NCI-H1436 treated with DMSO at 0.1 percent for 48 hours (cell line): ENCODE measurements around the gene RPA1.

Source experiments
- DNase-seq: peaks from one replicate; lab custom pipeline; 2025; lab: John Stamatoyannopoulos, UW

The RPA1 gene

DNA sequence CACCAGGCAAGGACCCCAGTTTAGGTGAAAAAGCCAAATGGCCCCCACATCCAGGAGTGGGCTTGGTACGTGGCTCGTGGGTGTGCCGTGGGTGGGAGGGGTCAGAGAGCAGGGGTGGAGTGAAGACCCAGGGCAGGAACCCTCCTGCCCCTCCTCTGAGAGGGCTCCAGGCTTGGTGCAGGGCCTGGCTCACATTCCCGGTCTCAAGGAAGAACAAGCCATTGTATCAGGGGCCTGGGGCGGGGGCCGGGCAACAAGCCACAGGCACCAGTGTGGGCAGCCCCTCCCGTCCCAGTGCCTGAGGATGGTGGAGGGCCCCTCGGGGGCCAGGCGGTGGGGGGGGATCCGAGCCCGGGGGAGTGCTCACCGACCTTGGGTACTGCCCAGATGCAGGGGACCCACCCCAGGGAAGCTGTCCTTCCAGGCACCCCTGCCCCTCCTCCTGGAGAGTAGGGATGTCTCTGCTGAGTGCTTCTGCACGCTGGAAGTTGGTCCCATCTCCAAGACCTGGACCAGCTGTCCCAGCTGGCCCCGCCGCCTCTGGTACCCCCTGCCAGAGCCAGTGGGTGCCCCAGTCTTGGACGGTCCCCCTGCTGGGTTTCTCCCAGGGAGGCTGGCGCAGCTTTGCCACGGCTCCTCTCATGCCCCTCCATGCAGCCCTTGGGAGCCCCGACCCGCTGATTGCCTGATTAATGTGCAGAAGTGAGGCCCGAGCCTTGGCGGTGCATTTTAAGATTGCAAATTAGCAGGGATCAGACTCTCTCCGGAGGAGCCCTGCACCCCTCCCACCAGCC lies 111.7 kb downstream of the RPA1 start:
- no peak for DNase-seq

DNA sequence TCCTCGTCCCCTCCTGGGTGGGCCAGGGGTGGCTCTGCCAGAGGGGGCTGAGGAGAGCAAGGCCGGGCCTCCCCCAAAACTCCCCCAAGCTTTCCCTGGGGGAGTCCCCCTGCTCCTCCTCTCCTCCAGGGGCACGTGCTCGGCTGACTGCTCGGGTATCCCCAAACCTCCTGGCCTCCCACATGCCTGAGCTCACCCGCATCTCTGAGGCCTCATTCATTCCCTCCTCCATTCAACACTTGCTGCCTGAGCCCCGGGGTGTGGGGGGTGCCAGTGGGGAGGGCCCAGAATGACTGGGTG lies 112.2 kb downstream of the RPA1 start:
- DNase-seq, result no peak

DNA sequence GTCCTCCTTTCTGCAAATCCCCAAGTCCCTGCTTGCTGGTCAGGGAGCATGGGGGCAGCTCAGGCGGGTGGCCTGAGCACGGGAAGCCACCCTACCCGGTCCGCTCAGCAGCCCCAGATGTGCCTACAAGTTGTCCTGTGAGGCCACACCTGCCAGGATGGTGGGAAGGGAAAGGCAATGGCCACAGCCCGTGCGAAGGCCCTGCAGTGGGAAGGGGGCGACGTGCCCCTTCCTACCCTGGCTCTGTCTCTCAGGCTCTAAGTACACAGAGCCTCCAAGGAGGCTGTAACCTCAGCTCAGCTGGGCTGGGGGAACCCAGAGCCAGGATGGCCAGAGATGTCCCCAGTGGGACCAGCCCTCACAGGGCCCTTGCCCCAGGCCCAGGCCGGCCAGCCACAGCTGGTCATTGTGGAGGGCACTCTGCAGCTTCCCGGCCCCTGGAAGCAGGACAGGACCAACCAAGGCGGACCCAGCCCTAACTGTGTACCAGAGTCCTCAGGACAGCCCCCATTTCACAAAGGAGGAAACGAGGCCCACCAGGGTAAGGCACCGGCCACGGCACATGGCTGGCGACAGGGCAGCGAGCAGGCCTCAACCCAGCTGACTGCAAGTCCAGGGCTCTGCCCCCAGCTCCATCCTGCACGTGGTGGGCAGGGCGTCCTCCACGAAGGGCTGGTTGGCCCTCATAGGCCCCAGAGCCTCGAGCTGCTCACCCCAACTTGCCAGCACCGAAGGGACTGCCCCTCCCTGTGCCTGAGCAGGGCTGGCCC lies 113.0 kb downstream of the RPA1 start:
- no peak for DNase-seq

DNA sequence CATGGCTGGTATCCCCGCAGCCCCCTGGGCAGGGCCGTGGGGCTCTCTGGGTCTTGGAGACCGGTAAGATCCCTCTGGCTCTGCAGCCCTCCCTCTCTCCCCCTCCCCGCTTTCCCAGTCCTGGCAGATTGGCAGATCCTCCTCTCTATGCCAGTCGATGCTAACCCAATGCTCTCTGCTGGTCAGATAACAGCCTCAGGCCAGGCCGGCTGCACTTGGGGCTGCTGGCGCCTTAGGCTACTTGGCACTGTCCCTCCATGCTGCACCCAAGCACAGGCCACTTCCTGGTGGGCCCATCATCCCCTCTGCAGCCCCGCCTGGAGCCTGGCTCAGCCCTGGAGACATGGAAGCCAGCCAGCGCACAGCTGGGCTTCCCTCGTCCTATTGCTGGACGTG lies 113.6 kb downstream of the RPA1 start:
- DNase-seq, result no peak

DNA sequence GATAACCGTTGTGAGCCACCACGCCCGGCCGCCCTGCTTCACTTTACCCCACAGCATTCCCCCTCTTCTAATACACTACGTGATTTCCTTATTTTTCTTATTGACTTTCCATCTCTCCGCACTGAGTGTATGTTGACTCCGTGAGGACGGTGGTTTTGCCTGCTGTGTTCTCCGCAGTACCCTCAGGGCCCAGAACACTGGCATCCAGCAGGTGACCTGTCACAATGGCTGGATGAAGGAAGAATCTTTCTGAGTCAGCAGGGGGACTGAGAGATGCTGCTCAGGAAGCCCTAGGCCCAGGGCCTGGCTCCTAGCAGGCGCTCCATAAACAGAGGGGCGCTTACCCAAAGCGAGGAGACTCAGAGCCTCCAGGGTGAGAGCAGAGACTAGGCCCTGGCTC lies 115.8 kb downstream of the RPA1 start:
- DNase-seq, result no peak

DNA sequence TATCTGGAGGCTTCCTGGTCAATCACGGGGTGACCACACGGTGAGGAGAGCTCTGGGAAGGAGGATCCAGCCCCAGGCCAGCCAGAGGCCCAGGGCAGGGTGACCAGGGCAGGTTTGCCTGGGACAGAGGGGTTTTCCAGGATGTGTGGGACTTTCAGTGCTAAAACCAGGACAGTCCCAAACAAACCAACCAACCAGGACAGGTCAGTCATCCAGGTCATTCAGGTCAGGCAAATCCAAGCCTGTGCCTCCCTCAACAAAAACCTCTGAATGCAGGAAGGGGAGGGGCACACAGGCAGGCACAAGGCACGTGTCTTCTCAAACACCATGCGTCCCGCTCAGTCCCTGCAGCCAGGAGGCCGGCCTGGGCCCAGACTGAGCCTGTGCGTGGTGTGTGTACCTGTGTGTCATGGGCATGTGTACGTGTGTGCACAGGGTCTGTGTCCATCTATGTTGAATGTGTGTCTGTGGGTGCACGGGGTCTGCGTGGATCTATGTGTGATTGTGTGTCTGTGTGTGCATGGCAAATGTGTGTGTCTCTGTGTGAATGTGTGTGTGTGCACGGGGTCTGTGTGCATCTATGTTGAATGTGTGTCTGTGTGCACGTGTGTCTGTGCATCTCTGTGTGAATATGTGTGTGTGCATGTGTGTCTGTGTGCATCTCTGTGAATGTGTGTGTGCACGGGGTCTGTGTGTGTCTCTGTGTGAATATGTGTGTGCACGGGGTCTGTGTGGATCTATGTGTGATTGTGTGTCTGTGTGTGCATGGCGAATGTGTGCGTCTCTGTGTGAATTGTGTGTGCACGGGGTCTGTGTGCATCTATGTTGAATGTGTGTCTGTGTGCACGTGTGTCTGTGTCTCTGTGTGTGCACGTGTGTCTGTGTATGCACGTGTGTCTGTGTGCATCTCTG lies 116.5 kb downstream of the RPA1 start:
- no peak for DNase-seq

DNA sequence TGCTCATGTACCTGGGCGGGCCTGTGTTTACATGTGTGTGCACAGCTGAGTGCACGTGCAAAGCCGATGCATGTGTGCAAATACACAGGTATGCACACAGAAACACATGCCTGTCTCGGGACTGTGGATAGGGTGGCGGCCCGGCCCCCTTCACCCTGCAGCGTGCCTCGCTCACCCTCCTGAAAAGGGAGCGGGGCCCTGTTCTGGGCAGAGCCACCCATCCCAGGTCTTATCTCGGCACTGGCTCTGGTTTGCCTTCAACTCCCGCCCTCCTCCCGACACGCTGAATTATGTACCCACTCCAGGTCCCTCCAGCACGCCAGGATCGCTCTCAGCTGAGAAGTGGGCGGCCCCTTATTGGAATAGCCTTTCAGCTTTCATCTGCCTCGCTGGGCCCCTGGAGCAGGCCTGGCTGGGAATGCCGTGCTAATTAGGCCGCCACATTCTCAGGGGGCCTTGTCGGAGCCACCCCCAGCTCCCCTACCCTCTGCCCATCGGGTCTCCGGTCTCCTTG lies 117.5 kb downstream of the RPA1 start:
- DNase-seq, result no peak

DNA sequence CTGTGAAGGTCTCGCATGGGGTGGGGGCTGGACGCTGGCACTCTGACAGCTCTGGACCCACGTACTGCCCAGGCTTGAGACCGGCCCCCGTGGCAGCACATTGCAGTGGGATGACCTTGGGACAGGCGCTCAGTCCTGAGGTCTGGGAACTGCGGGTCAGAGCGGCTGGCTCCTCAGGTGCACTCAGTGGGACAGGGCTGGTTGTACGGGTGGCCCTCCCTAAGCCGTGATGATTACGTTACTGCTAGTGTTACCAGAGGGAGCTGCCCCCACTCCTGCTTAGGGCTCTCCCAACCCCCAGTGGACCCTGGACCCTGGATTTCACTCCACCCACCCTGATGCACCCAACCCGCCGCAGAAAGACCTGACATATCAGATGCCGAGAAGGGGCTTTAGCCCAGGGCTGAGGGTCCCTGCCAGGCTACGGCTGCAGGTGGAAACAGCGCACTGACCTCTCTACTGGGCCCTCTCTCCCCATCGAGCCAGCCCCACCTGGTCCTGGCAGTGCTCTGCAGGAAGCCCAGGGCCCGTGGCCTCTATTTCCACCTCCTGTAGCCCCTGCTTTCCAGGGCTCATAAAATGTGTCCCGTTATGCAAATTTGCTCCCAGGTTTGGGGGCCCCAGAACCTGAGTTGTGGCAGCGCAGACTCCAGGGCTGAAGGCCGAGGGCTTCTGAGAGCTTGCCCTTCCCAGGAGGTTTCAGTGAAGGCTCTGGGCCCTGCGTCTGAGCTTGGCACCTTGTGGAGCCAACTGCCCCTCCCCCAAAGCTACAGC lies 118.1 kb downstream of the RPA1 start:
- no peak for DNase-seq

DNA sequence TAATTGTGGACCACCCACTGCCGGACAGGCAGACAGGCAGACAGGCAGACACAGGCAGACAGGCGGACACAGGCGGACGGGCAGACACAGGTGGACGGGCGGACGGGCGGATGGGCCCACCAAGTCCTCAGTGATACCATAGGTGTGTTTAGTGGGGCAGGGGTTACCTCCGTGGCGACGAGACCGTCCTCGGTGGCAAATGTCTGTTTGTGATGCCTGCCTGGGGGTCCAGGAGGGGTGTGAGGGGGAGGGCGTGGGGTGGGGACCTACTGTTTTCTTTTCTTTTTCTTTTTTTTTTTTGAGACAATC lies 118.7 kb downstream of the RPA1 start:
- DNase-seq, result no peak
